HepG2 (cell line): ENCODE measurements around the gene ZNF771. TPM values are rescaled to one million over a fixed set of nuclear protein-coding genes. Genes with fewer than 3 reads are reported as not detected.
A peak's percentile ranks its signal among the peaks of the same experiment; 100 is the strongest.

Source experiments
- ERF ChIP-seq: IDR thresholded peaks from 2 replicates; pipeline ENCODE4 v1.6.1; 2018; ENCODE audit warnings: missing biosample characterization, missing genetic modification reagents
- IKZF1 ChIP-seq: fragments of 450-650 bp; IDR thresholded peaks from 2 replicates; pipeline ENCODE4 v1.7.1; 2016
- JUN ChIP-seq: sonication (generic); formaldehyde crosslinking; IDR thresholded peaks from 2 replicates; pipeline ENCODE4 v1.4.0; 2020; ENCODE audit warnings: mild to moderate bottlenecking, missing genetic modification reagents
- KDM1A ChIP-seq: IDR thresholded peaks from 2 replicates; pipeline ENCODE4 v1.6.1; 2016; ENCODE audit warnings: missing compliant biosample characterization
- KLF6 ChIP-seq: IDR thresholded peaks from 2 replicates; pipeline ENCODE4 v1.8.0; 2016; ENCODE audit warnings: missing biosample characterization, missing genetic modification reagents
- KMT2A ChIP-seq: sonication (generic); formaldehyde crosslinking; IDR thresholded peaks from 2 replicates; pipeline ENCODE4 v1.4.0; 2020; ENCODE audit warnings: missing genetic modification reagents
- MIER3 ChIP-seq: IDR thresholded peaks from 2 replicates; pipeline ENCODE4 v1.6.1; 2016; ENCODE audit warnings: missing compliant biosample characterization, borderline replicate concordance
- NCOA5 ChIP-seq: sonication (generic); formaldehyde crosslinking; IDR thresholded peaks from 2 replicates; pipeline ENCODE4 v1.4.0; 2020; ENCODE audit warnings: missing genetic modification reagents
- PHF21A ChIP-seq: sonication (generic); formaldehyde crosslinking; IDR thresholded peaks from 2 replicates; pipeline ENCODE4 v1.5.0; 2020; ENCODE audit warnings: mild to moderate bottlenecking, missing genetic modification reagents
- SETDB1 ChIP-seq: sonication (generic); formaldehyde crosslinking; IDR thresholded peaks from 2 replicates; pipeline ENCODE4 v1.5.1; 2020; ENCODE audit warnings: missing genetic modification reagents, mild to moderate bottlenecking, borderline replicate concordance
- SMC3 ChIP-seq: IDR thresholded peaks from 2 replicates; pipeline ENCODE4 v1.6.1; 2011; ENCODE audit warnings: low read length, improper control_type of control experiment
- TCF7 ChIP-seq: sonication (generic); IDR thresholded peaks from 2 replicates; pipeline ENCODE4 v1.6.1; 2016; ENCODE audit warnings: antibody characterized with exemption, low read depth
- ZBTB7A ChIP-seq: sonication (generic); formaldehyde crosslinking; IDR thresholded peaks from 2 replicates; pipeline ENCODE4 v1.8.0; 2022; ENCODE audit warnings: mild to moderate bottlenecking, missing genetic modification reagents
- ZFP62 ChIP-seq: sonication (generic); formaldehyde crosslinking; IDR thresholded peaks from 2 replicates; pipeline ENCODE4 v1.4.0; 2020; ENCODE audit warnings: missing genetic modification reagents
- ZFY ChIP-seq: sonication (generic); formaldehyde crosslinking; IDR thresholded peaks from 2 replicates; pipeline ENCODE4 v1.4.0; 2020; ENCODE audit warnings: missing genetic modification reagents
- ZNF253 ChIP-seq: sonication (generic); formaldehyde crosslinking; IDR thresholded peaks from 2 replicates; pipeline ENCODE4 v1.8.0; 2022; ENCODE audit warnings: mild to moderate bottlenecking, missing genetic modification reagents, borderline replicate concordance
- ZNF709 ChIP-seq: sonication (generic); formaldehyde crosslinking; IDR thresholded peaks from 2 replicates; pipeline ENCODE4 v1.5.0; 2020; ENCODE audit warnings: mild to moderate bottlenecking, missing genetic modification reagents
- ZNF746 ChIP-seq: sonication (generic); formaldehyde crosslinking; IDR thresholded peaks from 2 replicates; pipeline ENCODE4 v1.8.0; 2022; ENCODE audit warnings: mild to moderate bottlenecking, missing genetic modification reagents
- polyA plus RNA-seq, 8 experiments: library from polyadenylated mRNA; depleted of rRNA in 3 of 8; stranded (reverse) in 7 of 8; unstranded in 1 of 8; fragments of >200 nt; fragmentation: Illumina TruSeq in 4 of 8; extraction: Trizol in 4 of 8; gene quantifications; 2 replicates each; pipeline versions ENCODE4 v1.2.1 to v1.2.3, GENCODE V29; 2011 to 2016; ENCODE audit warnings: low read depth in 4 of 8, missing spikeins in 1 of 8, mixed read lengths in 1 of 8; ENCODE audit not compliant: insufficient read depth in 1 of 8
- total RNA-seq, 5 experiments: library from RNA; depleted of rRNA; stranded (reverse); fragments of >200 nt; fragmentation: Illumina TruSeq; extraction: Trizol; gene quantifications; 2 replicates each; pipeline ENCODE4 v1.2.3, GENCODE V29; 2016; ENCODE audit warnings: low read depth in 1 of 5
- TF ChIP-seq, protein P1 (sequence below): sonication (generic); formaldehyde crosslinking; IDR thresholded peaks from 2 replicates; pipeline ENCODE4 v1.8.0; 2022; ENCODE audit warnings: missing genetic modification reagents, mild to moderate bottlenecking, inconsistent platforms, borderline replicate concordance
- TF ChIP-seq, protein P2 (sequence below): sonication (generic); formaldehyde crosslinking; IDR thresholded peaks from one replicate; pipeline ENCODE4 v1.5.1; 2020; ENCODE audit warnings: mild to moderate bottlenecking, missing genetic modification reagents; ENCODE audit errors: not compliant biosample characterization
- TF ChIP-seq, protein P3 (sequence below): fragments of 450-650 bp; IDR thresholded peaks from 2 replicates; pipeline ENCODE4 v1.6.1; 2017

The ZNF771 gene
- total and polyA plus RNA-seq, 2 of the 13 experiments (the other 11 are each of a cell fraction or from before 2014, with no cell fraction given) = 5.0 to 11.8 TPM

- TF ChIP-seq, protein P1, sequence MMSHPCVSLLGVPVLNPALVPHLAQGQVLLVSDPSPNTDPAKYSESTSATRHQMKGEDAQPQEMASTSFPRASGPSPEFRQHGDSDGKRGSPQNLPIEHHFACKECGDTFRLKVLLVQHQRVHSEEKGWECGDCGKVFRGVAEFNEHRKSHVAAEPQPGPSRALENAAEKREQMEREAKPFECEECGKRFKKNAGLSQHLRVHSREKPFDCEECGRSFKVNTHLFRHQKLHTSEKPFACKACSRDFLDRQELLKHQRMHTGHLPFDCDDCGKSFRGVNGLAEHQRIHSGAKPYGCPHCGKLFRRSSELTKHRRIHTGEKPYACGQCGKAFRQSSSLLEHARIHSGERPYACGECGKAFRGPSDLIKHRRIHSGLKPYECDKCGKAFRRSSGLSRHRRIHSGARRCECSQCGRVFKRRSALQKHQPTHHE (CRISPR knock-in tag) = no peak
- TF ChIP-seq KMT2A (CRISPR knock-in tag) (0 out of 2 replicates have a peak, but pooled peaks have one; percentile 1), KDM1A (no peak), ZBTB7A (CRISPR knock-in tag) (peak; percentile 73; the same call in 1 of the 2 replicates), ZNF253 (no peak), SMC3 (no peak), ZNF746 (CRISPR knock-in tag) (no peak; the same call in 1 of the 2 replicates), MIER3 (CRISPR knock-in tag) (no peak), KLF6 (no peak; the same call in 1 of the 2 replicates), PHF21A (CRISPR knock-in tag) (no peak), SETDB1 (no peak), ZNF709 (CRISPR knock-in tag) (no peak), NCOA5 (CRISPR knock-in tag) (no peak), ZFY (CRISPR knock-in tag) (peak; percentile 75), IKZF1 (no peak), TCF7 (no peak), JUN (no peak), ERF (CRISPR knock-in tag) (no peak), ZFP62 (CRISPR knock-in tag) (no peak)
- TF ChIP-seq, protein P2, sequence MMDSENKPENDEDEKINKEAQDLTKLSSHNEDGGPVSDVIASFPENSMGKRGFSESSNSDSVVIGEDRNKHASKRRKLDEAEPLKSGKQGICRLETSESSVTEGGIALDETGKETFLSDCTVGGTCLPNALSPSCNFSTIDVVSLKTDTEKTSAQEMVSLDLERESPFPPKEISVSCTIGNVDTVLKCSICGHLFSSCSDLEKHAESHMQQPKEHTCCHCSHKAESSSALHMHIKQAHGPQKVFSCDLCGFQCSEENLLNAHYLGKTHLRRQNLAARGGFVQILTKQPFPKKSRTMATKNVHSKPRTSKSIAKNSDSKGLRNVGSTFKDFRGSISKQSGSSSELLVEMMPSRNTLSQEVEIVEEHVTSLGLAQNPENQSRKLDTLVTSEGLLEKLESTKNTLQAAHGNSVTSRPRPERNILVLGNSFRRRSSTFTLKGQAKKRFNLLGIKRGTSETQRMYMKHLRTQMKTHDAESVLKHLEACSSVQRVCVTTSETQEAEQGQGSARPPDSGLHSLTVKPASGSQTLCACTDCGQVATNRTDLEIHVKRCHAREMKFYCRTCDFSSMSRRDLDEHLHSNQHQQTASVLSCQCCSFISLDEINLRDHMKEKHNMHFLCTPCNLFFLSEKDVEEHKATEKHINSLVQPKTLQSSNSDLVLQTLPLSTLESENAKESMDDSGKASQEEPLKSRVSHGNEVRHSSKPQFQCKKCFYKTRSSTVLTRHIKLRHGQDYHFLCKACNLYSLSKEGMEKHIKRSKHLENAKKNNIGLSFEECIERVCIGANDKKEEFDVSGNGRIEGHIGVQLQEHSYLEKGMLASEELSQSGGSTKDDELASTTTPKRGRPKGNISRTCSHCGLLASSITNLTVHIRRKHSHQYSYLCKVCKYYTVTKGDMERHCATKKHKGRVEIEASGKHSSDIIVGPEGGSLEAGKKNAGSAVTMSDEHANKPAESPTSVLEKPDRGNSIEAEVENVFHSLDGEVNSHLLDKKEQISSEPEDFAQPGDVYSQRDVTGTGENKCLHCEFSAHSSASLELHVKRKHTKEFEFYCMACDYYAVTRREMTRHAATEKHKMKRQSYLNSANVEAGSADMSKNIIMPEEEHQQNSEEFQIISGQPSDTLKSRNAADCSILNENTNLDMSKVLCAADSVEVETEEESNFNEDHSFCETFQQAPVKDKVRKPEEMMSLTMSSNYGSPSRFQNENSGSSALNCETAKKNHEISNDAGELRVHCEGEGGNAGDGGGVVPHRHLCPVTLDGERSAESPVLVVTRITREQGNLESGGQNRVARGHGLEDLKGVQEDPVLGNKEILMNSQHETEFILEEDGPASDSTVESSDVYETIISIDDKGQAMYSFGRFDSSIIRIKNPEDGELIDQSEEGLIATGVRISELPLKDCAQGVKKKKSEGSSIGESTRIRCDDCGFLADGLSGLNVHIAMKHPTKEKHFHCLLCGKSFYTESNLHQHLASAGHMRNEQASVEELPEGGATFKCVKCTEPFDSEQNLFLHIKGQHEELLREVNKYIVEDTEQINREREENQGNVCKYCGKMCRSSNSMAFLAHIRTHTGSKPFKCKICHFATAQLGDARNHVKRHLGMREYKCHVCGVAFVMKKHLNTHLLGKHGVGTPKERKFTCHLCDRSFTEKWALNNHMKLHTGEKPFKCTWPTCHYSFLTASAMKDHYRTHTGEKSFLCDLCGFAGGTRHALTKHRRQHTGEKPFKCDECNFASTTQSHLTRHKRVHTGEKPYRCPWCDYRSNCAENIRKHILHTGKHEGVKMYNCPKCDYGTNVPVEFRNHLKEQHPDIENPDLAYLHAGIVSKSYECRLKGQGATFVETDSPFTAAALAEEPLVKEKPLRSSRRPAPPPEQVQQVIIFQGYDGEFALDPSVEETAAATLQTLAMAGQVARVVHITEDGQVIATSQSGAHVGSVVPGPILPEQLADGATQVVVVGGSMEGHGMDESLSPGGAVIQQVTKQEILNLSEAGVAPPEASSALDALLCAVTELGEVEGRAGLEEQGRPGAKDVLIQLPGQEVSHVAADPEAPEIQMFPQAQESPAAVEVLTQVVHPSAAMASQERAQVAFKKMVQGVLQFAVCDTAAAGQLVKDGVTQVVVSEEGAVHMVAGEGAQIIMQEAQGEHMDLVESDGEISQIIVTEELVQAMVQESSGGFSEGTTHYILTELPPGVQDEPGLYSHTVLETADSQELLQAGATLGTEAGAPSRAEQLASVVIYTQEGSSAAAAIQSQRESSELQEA = no peak
- TF ChIP-seq, protein P3, sequence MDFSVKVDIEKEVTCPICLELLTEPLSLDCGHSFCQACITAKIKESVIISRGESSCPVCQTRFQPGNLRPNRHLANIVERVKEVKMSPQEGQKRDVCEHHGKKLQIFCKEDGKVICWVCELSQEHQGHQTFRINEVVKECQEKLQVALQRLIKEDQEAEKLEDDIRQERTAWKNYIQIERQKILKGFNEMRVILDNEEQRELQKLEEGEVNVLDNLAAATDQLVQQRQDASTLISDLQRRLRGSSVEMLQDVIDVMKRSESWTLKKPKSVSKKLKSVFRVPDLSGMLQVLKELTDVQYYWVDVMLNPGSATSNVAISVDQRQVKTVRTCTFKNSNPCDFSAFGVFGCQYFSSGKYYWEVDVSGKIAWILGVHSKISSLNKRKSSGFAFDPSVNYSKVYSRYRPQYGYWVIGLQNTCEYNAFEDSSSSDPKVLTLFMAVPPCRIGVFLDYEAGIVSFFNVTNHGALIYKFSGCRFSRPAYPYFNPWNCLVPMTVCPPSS = no peak
Measured at GRCh38 chr16:30369938-30370455, 37.4 kb upstream of the ZNF771 start (continued).
